Pancreas (tissue), 10 donors: ENCODE measurements around the gene TOR4A. TPM values are rescaled to one million over a fixed set of nuclear protein-coding genes. Genes with fewer than 3 reads are reported as not detected.
A peak's percentile ranks its signal among the peaks of the same experiment; 100 is the strongest.

ENCODE experiments used
- ATAC-seq, 4 donors: fragments of 200-7000 bp; cut with Tn5 transposase; one replicate each; pipeline versions ENCODE4 v1.8.0 to v1.9.1; 2020; ENCODE audit warnings: mild to moderate bottlenecking in 4 of 4, moderate library complexity in 4 of 4
- DNase-seq, 6 donors: peaks; one replicate each; pipeline ENCODE4 v3.0.0-alpha.2; 2020
- FAIRE-seq: peaks from 2 replicates; lab custom pipeline; 2012; peaks lifted over from hg19 to GRCh38; lab: Jason Lieb, UNC
- H3K27ac ChIP-seq, 4 donors: fragments of 200-600 bp; sonication (generic); 1 replicate in 3 of 4; 2 replicates in 1 of 4; pipeline versions ENCODE4 v1.5.0 to v1.8.0; 2020
- H3K27me3 ChIP-seq, 4 donors: fragments of 200-600 bp; one replicate each; pipeline ENCODE4 v1.8.0; 2021
- H3K36me3 ChIP-seq, 3 donors: fragments of 200-600 bp; sonication (generic) in 1 of 3; one replicate each; pipeline versions ENCODE4 v1.5.0 to v1.8.0; 2020 to 2021
- H3K4me1 ChIP-seq, 3 donors: fragments of 200-600 bp; one replicate each; pipeline ENCODE4 v1.8.0; 2021
- H3K4me3 ChIP-seq, 4 donors: fragments of 200-600 bp; sonication (generic) in 2 of 4; one replicate each; pipeline versions ENCODE4 v1.5.0 to v1.8.0; 2020 to 2021
- H3K9me3 ChIP-seq, 4 donors: fragments of 200-600 bp; one replicate each; pipeline ENCODE4 v1.8.0; 2021
- CTCF ChIP-seq, 4 donors: fragments of 200-600 bp; sonication (generic) in 3 of 4; IDR thresholded peaks; one replicate each; pipeline versions ENCODE4 v1.5.0 to v1.8.0; 2021; ENCODE audit warnings: antibody characterized with exemption in 4 of 4
- WGBS, 2 donors: extraction: QIAGEN DNeasy Blood & Tissue Kit; methylation state at CpG; one replicate each; pipeline ENCODE4 v1.1.7; 2013; 5-methylcytosine and 5-hydroxymethylcytosine counted together
- intact Hi-C, 3 donors: fragments of 100-400 bp; cut with DNase I; formaldehyde crosslinking; loops; one replicate each; pipeline versions ENCODE4 v1.11.1 to v1.14.2; 2022
- polyA plus RNA-seq, 2 donors: library from polyadenylated mRNA; stranded (reverse); fragments of 200-250 nt; gene quantifications; one replicate each; pipeline ENCODE4 v1.2.3, GENCODE V29; 2013
- total RNA-seq, 6 donors: library from RNA; stranded (reverse); fragmentation: NEBNext Ultra II Directional in 4 of 6; extraction: Animal tissue kit (Norgen Biotek cat#: 25700) in 4 of 6; gene quantifications; one replicate each; pipeline versions ENCODE4 v1.2.1 to v1.2.4, GENCODE V29; 2021 to 2023
- donor health status: healthy with polysubstance abuse.
- donor health status: DM: no; HTN: no; CAD: no; lungs with moderate emphysema.
- donor health status: DM: no; HTN: no; CAD: no.
- donor health status: control.
- donor health status: control.
- donor health status: Bipolar disorder and iron deficiency.
- donor health status: DM: yes; HTN: yes; CAD: no.
- donor health status: DM: no; HTN: no; CAD: no.
- donor health status: DM: no; HTN: no; CAD: no.
- donor health status: DM: yes; HTN: yes; CAD: no.

Gene TOR4A
- total and polyA plus RNA-seq, 8 donors, result 1.4 to 6.8 (median 4.2) TPM

- FAIRE-seq, result no peak
Observed at GRCh38 chr9:137252555-137253506, 24.7 kb upstream of the TOR4A start.

GRCh38 chr9:137253717-137254623 lies 23.6 kb upstream of the TOR4A start:
- Histone ChIP-seq H3K4me3 (peak overlapping the region; percentile 83 to 98 (median 98)), H3K9me3 (no peaks in the 10 kb centered on the region), H3K4me1 (peaks cover 3 to 17% (median 10%) of the 10 kb centered on the region in 3 donors), H3K36me3 (no peaks in the 10 kb centered on the region), H3K27me3 (no peaks in the 10 kb centered on the region), H3K27ac (peak overlapping the region; percentile 15 to 77 (median 52))
- TF ChIP-seq CTCF (IDR thresholded peaks at IDR 0.05), result no peak
- intact Hi-C loops, result no loop called here
- DNase-seq (peak in 1 of 6 donors; percentile 64), FAIRE-seq (no peak), ATAC-seq (peak; percentile 17 to 51 (median 38))
- WGBS, 2 donors, result 29 to 35% methylated on average over 21 of the region's 21 CpGs

More at GRCh38 chr9:137252555-137253506, 24.7 kb upstream of the TOR4A start:
- Histone ChIP-seq H3K9me3 (no peaks in the 10 kb centered on the region), H3K4me1 (peaks cover 3 to 17% (median 10%) of the 10 kb centered on the region in 3 donors), H3K4me3 (no peak overlapping the region), H3K36me3 (no peaks in the 10 kb centered on the region), H3K27ac (no peak overlapping the region), H3K27me3 (no peaks in the 10 kb centered on the region)
- DNase-seq (no peak), ATAC-seq (peak in 1 of 4 donors; percentile 14)
- intact Hi-C loops, result no loop called here
- 83 to 91% methylated on average over 32 to 35 of the region's 35 CpGs for whole genome bisulfite sequencing, 2 donors
- no peak for TF ChIP-seq CTCF (IDR thresholded peaks at IDR 0.05)

GRCh38 chr9:137254624-137255447 lies 22.7 kb upstream of the TOR4A start, which contains the start of gene NELFB:
Gene NELFB (plus strand): TSS chr9:137255327.
- intact Hi-C loops, result no loop called here
- Histone ChIP-seq H3K4me1 (peaks cover 3 to 17% (median 10%) of the 10 kb centered on the region in 3 donors), H3K36me3 (no peaks in the 10 kb centered on the region), H3K4me3 (peak within 1 kb of the TSS; percentile 83 to 98 (median 98)), H3K27me3 (no peaks in the 10 kb centered on the region), H3K27ac (peak within 1 kb of the TSS; percentile 31 to 77 (median 52)), H3K9me3 (no peaks in the 10 kb centered on the region)
- DNase-seq (peak; percentile 90 to 100 (median 96)), ATAC-seq (peak; percentile 84 to 93 (median 86)), FAIRE-seq (no peak)
- 1% methylated on average over 58 to 105 of the region's 105 CpGs for WGBS, 2 donors
- TF ChIP-seq CTCF (IDR thresholded peaks at IDR 0.05), result no peak

- WGBS, 2 donors, result 0 to 1% methylated on average over 37 to 51 of the region's 51 CpGs
- FAIRE-seq (no peak), DNase-seq (peak in 4 of 6 donors; percentile 65 to 90 (median 75)), ATAC-seq (peak; percentile 6 to 51 (median 22))
- H3K4me3 ChIP-seq, result peak overlapping the region; percentile 83 to 98 (median 98)
- H3K27me3 ChIP-seq, result no peaks in the 10 kb centered on the region
- peaks cover 3 to 17% (median 10%) of the 10 kb centered on the region in 3 donors for H3K4me1 ChIP-seq
- peak overlapping the region; percentile 31 to 62 (median 42) for H3K27ac ChIP-seq
- H3K9me3 ChIP-seq, result no peaks in the 10 kb centered on the region
- intact Hi-C loops, result no loop called here
- TF ChIP-seq CTCF (IDR thresholded peaks at IDR 0.05), result no peak
- H3K36me3 ChIP-seq, result no peaks in the 10 kb centered on the region
Observed at GRCh38 chr9:137255448-137256114, 21.9 kb upstream of the TOR4A start.
